CD4-positive, alpha-beta T cell (primary cell): Measurements from ENCODE around the gene BRMS1. TPM values are rescaled to one million over a fixed set of nuclear protein-coding genes. Genes with fewer than 3 reads are reported as not detected.

Source experiments
- ATAC-seq: fragments of 200-7000 bp; cut with Tn5 transposase; one replicate; pipeline ENCODE4 v1.10.0; 2022; ENCODE audit warnings: mild to moderate bottlenecking; ENCODE audit not compliant: poor library complexity
- CTCF ChIA-PET: fragments of 350-600 bp; sonication (Branson Sonifier 250); formaldehyde crosslinking; loops from one replicate; lab custom pipeline; 2021; ENCODE audit warnings: antibody characterized with exemption, inconsistent platforms; lab: Charles Lee
- POLR2A ChIA-PET: fragments of 350-600 bp; sonication (Branson Sonifier 250); formaldehyde crosslinking; loops from one replicate; lab custom pipeline; 2021; ENCODE audit warnings: antibody characterized with exemption, inconsistent platforms; lab: Charles Lee
- DNase-seq, 14 experiments: peaks; one replicate each; pipeline ENCODE4 v3.0.0-alpha.2; 2013 to 2020; ENCODE audit warnings: mixed read lengths in 2 of 14
- H3K27ac ChIP-seq, 2 donors: one replicate each; pipeline versions ENCODE4 v1.5.1 to v1.7.0; 2013; ENCODE audit warnings: low read length in 2 of 2, low read depth in 1 of 2, mild to moderate bottlenecking in 1 of 2
- H3K27me3 ChIP-seq, 2 experiments: 1 replicate in 1 of 2; 2 replicates in 1 of 2; pipeline versions ENCODE4 v1.6.1 to v1.7.0; 2013; ENCODE audit warnings: low read length in 2 of 2, control low read depth in 1 of 2, mild to moderate bottlenecking in 1 of 2, moderate library complexity in 1 of 2; ENCODE audit not compliant: insufficient read depth in 2 of 2, control insufficient read depth in 1 of 2
- H3K36me3 ChIP-seq: one replicate; pipeline ENCODE4 v1.6.1; 2013; ENCODE audit warnings: low read length, control low read depth; ENCODE audit not compliant: insufficient read depth
- H3K4me1 ChIP-seq: one replicate; pipeline ENCODE4 v1.6.1; 2013; ENCODE audit warnings: low read length, control low read depth; ENCODE audit not compliant: insufficient read depth
- H3K4me3 ChIP-seq: one replicate; pipeline ENCODE4 v1.5.1; 2013; ENCODE audit warnings: mild to moderate bottlenecking, low read length, moderate library complexity
- H3K9me3 ChIP-seq, 2 experiments: 1 replicate in 1 of 2; 2 replicates in 1 of 2; pipeline versions ENCODE4 v1.6.1 to v1.7.0; 2013; ENCODE audit warnings: low read length in 2 of 2, mild to moderate bottlenecking in 2 of 2, control low read depth in 1 of 2, moderate library complexity in 1 of 2; ENCODE audit not compliant: control insufficient read depth in 1 of 2, insufficient read depth in 1 of 2
- H3K27ac Mint-ChIP-seq: one replicate; pipeline ENCODE4 v1.8.0; 2020; ENCODE audit warnings: mixed read lengths
- H3K27me3 Mint-ChIP-seq: one replicate; pipeline ENCODE4 v1.8.0; 2021; ENCODE audit warnings: mixed read lengths
- H3K36me3 Mint-ChIP-seq: one replicate; pipeline ENCODE4 v1.8.0; 2021; ENCODE audit warnings: low read depth, mixed read lengths
- H3K4me1 Mint-ChIP-seq: one replicate; pipeline ENCODE4 v1.8.0; 2021; ENCODE audit warnings: low read depth, mixed read lengths
- H3K4me3 Mint-ChIP-seq: one replicate; pipeline ENCODE4 v1.8.0; 2020; ENCODE audit warnings: mild to moderate bottlenecking, mixed read lengths
- H3K9me3 Mint-ChIP-seq: one replicate; pipeline ENCODE4 v1.8.0; 2020; ENCODE audit warnings: mixed read lengths
- intact Hi-C, 2 experiments: fragments of 100-400 bp; cut with DNase I in 1 of 2; cut with micrococcal nuclease in 1 of 2; formaldehyde crosslinking; loops; one replicate each; pipeline versions ENCODE4 v1.15.1 to v1.9.0; 2023 to 2025; cut with DNase I, micrococcal nuclease
- total RNA-seq, 174 experiments: library from RNA in 2 of 174; stranded (reverse) in 2 of 174; gene quantifications; one replicate each; pipeline ENCODE4 v1.2.3 and lab custom pipeline; 2021 to 2026
- TF ChIP-seq, protein P1 (sequence below): fragments of 200-600 bp; IDR thresholded peaks from one replicate; pipeline ENCODE4 v1.8.0; 2022; ENCODE audit warnings: antibody characterized with exemption, mild to moderate bottlenecking

The BRMS1 gene
- total RNA-seq, 2 experiments from 2014 or later = 52.7 to 58.4 TPM

DNA sequence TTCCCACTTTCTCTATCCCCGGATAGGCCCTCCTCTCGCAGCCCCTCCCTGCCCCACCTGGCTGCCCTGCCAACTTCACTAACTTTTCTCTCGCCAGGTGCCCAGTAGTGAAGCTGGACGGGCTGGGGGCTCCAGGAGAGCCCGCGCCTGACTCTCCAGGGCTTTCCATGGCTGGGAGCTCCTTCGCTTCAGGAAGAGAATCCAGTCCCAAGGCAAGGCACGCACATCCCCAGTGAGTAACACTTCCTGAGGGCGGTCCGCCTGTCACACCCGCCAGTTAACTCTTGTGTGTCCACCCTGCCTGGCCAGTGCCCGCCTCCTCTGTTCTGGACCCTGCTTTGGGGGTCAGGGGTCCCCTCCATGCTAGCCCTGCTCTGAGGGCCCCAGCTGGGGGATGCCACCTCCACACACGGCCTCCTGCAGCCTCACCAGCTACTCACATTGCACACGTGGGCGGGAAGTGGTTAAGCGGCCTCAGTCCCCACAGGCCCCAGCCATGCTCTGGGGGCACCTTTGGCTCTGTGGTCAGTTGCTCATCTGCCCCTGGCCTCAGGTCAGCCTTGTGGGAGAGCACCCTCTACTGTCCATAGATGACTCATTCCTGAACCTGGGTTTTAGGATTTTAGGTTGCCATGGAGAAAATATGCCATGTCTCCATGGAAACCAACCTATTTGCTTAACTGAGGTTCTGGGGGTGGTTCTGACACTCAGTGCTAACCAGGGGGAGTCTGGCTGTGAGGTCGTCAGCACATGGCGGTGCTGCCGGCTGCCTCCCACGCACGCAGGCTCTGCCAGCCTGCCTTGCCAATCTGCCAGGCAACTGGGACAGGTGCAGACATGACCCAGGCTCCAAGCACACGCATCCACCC, 8.4 kb downstream of the BRMS1 start, which contains the start of gene RIN1:
Gene RIN1, minus strand, starts transcription at position 201 of the 869 bp plus-strand sequence. Its CDS starts 32 bp downstream, at position 169.
- Mint-ChIP-seq H3K27ac (peak within 1 kb of the TSS; percentile 49), H3K4me3 (peak within 1 kb of the TSS; percentile 89), H3K9me3 (no peaks in the 10 kb centered on the region), H3K36me3 (peaks cover 35% of the 10 kb centered on the region), H3K27me3 (no peaks in the 10 kb centered on the region), H3K4me1 (peaks cover 19% of the 10 kb centered on the region)
- TF ChIP-seq, protein P1, sequence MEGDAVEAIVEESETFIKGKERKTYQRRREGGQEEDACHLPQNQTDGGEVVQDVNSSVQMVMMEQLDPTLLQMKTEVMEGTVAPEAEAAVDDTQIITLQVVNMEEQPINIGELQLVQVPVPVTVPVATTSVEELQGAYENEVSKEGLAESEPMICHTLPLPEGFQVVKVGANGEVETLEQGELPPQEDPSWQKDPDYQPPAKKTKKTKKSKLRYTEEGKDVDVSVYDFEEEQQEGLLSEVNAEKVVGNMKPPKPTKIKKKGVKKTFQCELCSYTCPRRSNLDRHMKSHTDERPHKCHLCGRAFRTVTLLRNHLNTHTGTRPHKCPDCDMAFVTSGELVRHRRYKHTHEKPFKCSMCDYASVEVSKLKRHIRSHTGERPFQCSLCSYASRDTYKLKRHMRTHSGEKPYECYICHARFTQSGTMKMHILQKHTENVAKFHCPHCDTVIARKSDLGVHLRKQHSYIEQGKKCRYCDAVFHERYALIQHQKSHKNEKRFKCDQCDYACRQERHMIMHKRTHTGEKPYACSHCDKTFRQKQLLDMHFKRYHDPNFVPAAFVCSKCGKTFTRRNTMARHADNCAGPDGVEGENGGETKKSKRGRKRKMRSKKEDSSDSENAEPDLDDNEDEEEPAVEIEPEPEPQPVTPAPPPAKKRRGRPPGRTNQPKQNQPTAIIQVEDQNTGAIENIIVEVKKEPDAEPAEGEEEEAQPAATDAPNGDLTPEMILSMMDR = no peak
- peaks cover 28% of the 10 kb centered on the region for H3K4me1 ChIP-seq
- CTCF ChIA-PET = interaction anchor here (0.7 to 1.7 kb wide), 2 partner anchors 24 to 25 kb away, joined by 3 to 6 read pairs; no protein-coding TSS in a partner anchor
- POLR2A ChIA-PET = interaction anchor here (0.9 to 3.0 kb wide), 4 partner anchors 8 to 291 kb away, joined by 3 to 16 read pairs (median 6); partner anchors contain the start of genes BRMS1 and YIF1A
- intact Hi-C loops = no loop called here
- DNase-seq = peak in 6 of 14 experiments; percentile 28 to 73 (median 48)
- no peak within 1 kb of the TSS for H3K27ac ChIP-seq
- no peaks in the 10 kb centered on the region for H3K9me3 ChIP-seq
- ATAC-seq = peak; percentile 68
- H3K4me3 ChIP-seq = peak within 1 kb of the TSS; percentile 63
- H3K36me3 ChIP-seq = peaks cover 42% of the 10 kb centered on the region
- no peaks in the 10 kb centered on the region for H3K27me3 ChIP-seq

DNA sequence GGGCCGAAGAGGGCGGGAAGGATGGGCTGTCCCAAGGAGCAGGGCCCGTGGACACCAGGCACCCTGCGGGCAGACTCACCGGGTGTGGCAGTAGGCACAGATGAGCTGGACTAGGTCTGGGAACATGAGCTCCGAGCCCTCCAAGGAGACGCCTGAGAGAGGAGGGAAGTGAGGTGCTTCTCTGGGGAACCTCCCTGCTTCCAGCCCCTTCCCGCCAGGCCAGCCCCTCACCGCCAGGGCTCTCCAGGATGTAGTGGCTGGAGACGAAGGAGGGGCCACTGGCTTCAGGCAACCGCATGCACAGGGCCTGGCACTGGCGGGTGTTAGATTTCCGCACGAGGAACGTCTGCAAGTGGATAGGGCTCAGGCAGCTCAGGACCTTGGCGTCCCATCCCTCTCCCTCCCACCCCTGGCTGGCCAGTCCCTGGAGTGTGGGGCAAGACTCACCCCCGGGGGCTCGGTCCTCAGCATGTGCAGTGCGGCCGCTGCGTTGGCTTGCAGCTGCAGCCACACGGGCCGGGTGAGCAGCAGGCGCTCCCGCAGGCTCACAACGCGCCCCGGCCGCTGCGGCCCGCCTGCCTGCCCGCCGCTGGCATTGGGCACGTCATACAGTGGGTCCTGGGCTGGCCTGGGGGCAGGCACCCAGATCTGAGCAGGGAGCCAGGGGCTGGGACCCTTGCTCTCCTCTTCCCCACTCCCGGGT, 9.2 kb downstream of the BRMS1 start:
- Mint-ChIP-seq H3K9me3 (no peaks in the 10 kb centered on the region), H3K27ac (peak overlapping the region; percentile 49)
- intact Hi-C loops = no loop called here

More for the DNA sequence above, 9.2 kb downstream of the BRMS1 start:
- TF ChIP-seq, protein P1 = no peak
- Mint-ChIP-seq H3K36me3 (peaks cover 28% of the 10 kb centered on the region), H3K4me1 (peaks cover 19% of the 10 kb centered on the region), H3K4me3 (peak overlapping the region; percentile 89), H3K27me3 (no peaks in the 10 kb centered on the region)
- peaks cover 34% of the 10 kb centered on the region for H3K36me3 ChIP-seq
- H3K4me1 ChIP-seq = peaks cover 28% of the 10 kb centered on the region
- H3K9me3 ChIP-seq = no peaks in the 10 kb centered on the region
- CTCF ChIA-PET = interaction anchor here (0.7 to 1.7 kb wide), 2 partner anchors 23 to 24 kb away, joined by 3 to 6 read pairs; no protein-coding TSS in a partner anchor
- DNase-seq (peak in 1 of 14 experiments; percentile 29), ATAC-seq (no peak)
- peak overlapping the region; percentile 63 for H3K4me3 ChIP-seq
- H3K27me3 ChIP-seq = no peaks in the 10 kb centered on the region
- POLR2A ChIA-PET = interaction anchor here (0.9 to 3.0 kb wide), 5 partner anchors 9 to 290 kb away, joined by 3 to 16 read pairs (median 3); partner anchors contain the start of genes B4GAT1, BRMS1 and YIF1A
- H3K27ac ChIP-seq = no peak overlapping the region
